SU-DHL-6 (cell line): ENCODE data around the gene BEND3.

Experiments
- H2AFZ ChIP-seq: fragments of 200-600 bp; sonication (generic); 2 replicates; pipeline ENCODE4 v1.6.1; 2014; ENCODE audit warnings: low read depth, mild to moderate bottlenecking, moderate library complexity, mixed read lengths, antibody characterized with exemption, low read length; ENCODE audit not compliant: severe bottlenecking
- H3F3A ChIP-seq: fragments of 200-600 bp; shearing (Covaris generic); 2 replicates; pipeline ENCODE4 v1.6.0; 2016; ENCODE audit warnings: antibody characterized with exemption, mild to moderate bottlenecking; ENCODE audit not compliant: insufficient read depth
- H3K27ac ChIP-seq: fragments of 200-600 bp; sonication (generic); 2 replicates; pipeline ENCODE4 v1.5.1; 2016; ENCODE audit warnings: low read depth, mild to moderate bottlenecking, low read length, moderate library complexity, mixed read lengths
- H3K27me3 ChIP-seq: fragments of 200-600 bp; sonication (generic), shearing (Covaris generic); 2 replicates; pipeline ENCODE4 v1.6.0; 2014; ENCODE audit warnings: mild to moderate bottlenecking, low read length
- H3K36me3 ChIP-seq: fragments of 200-600 bp; sonication (generic); 2 replicates; pipeline ENCODE4 v1.6.1; 2014; ENCODE audit warnings: mild to moderate bottlenecking, low read length, mixed read lengths
- H3K4me2 ChIP-seq: fragments of 300-600, 200-600 bp; shearing (Covaris generic), sonication (generic); 2 replicates; pipeline ENCODE4 v1.6.0; 2014; ENCODE audit warnings: low read length, low read depth, mild to moderate bottlenecking; ENCODE audit not compliant: poor library complexity, severe bottlenecking
- H3K4me3 ChIP-seq: fragments of 200-600 bp; sonication (generic); 2 replicates; pipeline ENCODE4 v1.5.1; 2014; ENCODE audit warnings: antibody characterized with exemption, low read length, mild to moderate bottlenecking, mixed read lengths; ENCODE audit not compliant: insufficient read depth, poor library complexity, severe bottlenecking
- H3K79me2 ChIP-seq: fragments of 200-600 bp; sonication (generic); 2 replicates; pipeline ENCODE4 v1.6.1; 2014; ENCODE audit warnings: mild to moderate bottlenecking, low read length, moderate library complexity; ENCODE audit not compliant: insufficient read depth
- H3K9ac ChIP-seq: fragments of 200-600 bp; sonication (generic); 2 replicates; pipeline ENCODE4 v1.7.0; 2014; ENCODE audit warnings: mild to moderate bottlenecking, low read length
- H3K9me2 ChIP-seq: fragments of 200-600 bp; sonication (generic); replicated peaks from 2 replicates; pipeline ENCODE4 v1.6.1; 2014; ENCODE audit warnings: low read length; ENCODE audit not compliant: insufficient read depth
- H3K9me3 ChIP-seq: fragments of 200-600 bp; sonication (generic); 2 replicates; pipeline ENCODE4 v1.6.1; 2014; ENCODE audit warnings: low read length, mixed read lengths; ENCODE audit not compliant: insufficient read depth
- H4K20me1 ChIP-seq: fragments of 200-600 bp; sonication (generic); 2 replicates; pipeline ENCODE4 v1.6.1; 2014; ENCODE audit warnings: low read depth, mild to moderate bottlenecking, antibody characterized with exemption, low read length, moderate library complexity, mixed read lengths
- CTCF ChIP-seq: fragments of 200-600 bp; sonication (generic); IDR thresholded peaks from one replicate; pipeline ENCODE4 v1.5.1; 2017; ENCODE audit warnings: antibody characterized with exemption, mild to moderate bottlenecking, low read length, moderate library complexity; ENCODE audit not compliant: insufficient read depth, poor library complexity, severe bottlenecking
- EZH2phosphoT487 ChIP-seq: fragments of 200-600 bp; sonication (generic), shearing (Covaris generic); conservative IDR thresholded peaks from 2 replicates; pipeline ENCODE4 v1.6.1; 2018; ENCODE audit warnings: mild to moderate bottlenecking, antibody characterized with exemption, low read length, moderate library complexity, mixed read lengths

Gene BEND3

DNA sequence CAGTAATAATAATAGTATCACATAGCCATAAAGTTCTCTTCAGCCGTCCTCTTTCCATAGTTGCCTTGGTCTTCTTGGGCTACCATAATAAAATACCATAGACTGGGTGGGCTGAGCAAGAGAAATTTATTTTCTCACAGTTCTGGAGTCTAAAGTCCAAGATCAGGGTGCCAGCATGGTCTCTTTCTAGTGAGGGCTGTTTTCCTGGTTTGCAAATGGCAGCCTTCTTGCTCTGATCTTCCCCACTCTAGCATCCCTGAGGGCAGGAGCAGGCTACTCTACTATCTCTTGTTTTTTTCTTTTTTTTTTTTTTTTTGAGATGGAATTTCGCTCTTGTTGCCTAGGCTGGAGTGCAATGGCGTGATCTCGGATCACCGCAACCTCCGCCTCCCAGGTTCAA, 8.2 kb upstream of the BEND3 start:
- TF ChIP-seq CTCF (no peak), EZH2phosphoT487 (no peak)
- Histone ChIP-seq H3F3A (no peaks in the 10 kb centered on the region), H3K79me2 (no peaks in the 10 kb centered on the region), H2AFZ (no peak overlapping the region), H3K27me3 (no peaks in the 10 kb centered on the region), H3K36me3 (no peaks in the 10 kb centered on the region), H3K9me3 (no peaks in the 10 kb centered on the region), H3K9ac (no peak overlapping the region), H3K27ac (no peak overlapping the region), H3K9me2 (no peaks in the 10 kb centered on the region), H3K4me2 (no peak overlapping the region), H4K20me1 (no peaks in the 10 kb centered on the region), H3K4me3 (no peak overlapping the region)

DNA sequence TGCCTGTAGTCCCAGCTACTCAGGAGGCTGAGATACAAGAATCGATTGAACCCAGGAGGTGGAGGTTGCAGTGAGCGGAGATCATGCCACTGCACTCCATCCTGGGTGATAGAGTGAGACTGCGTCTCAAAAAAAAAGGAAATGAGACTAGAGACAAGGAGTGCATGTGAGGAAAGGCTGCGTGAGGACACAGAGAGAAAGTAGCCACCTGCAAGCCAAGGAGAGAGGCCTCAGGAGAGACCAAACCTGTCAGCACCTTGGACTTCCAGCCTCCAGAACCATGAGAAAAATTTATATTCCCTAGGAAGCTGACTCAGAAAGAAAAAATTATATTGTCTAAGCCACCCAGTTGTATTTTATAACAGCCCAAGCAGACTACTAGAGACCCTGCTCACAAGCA, 7.4 kb upstream of the BEND3 start:
- H3K9me3 ChIP-seq = no peaks in the 10 kb centered on the region
- no peak overlapping the region for H3K4me2 ChIP-seq
- no peak overlapping the region for H3K4me3 ChIP-seq
- no peaks in the 10 kb centered on the region for H3K27me3 ChIP-seq
- no peak overlapping the region for H3K27ac ChIP-seq
- no peak for TF ChIP-seq EZH2phosphoT487
- H2AFZ ChIP-seq = no peak overlapping the region
- H4K20me1 ChIP-seq = no peaks in the 10 kb centered on the region
- peaks cover 4% of the 10 kb centered on the region; the same call in 1 of the 2 replicates for H3F3A ChIP-seq
- H3K9me2 ChIP-seq = no peaks in the 10 kb centered on the region
- H3K36me3 ChIP-seq = no peaks in the 10 kb centered on the region
- no peak overlapping the region for H3K9ac ChIP-seq
- H3K79me2 ChIP-seq = no peaks in the 10 kb centered on the region

DNA sequence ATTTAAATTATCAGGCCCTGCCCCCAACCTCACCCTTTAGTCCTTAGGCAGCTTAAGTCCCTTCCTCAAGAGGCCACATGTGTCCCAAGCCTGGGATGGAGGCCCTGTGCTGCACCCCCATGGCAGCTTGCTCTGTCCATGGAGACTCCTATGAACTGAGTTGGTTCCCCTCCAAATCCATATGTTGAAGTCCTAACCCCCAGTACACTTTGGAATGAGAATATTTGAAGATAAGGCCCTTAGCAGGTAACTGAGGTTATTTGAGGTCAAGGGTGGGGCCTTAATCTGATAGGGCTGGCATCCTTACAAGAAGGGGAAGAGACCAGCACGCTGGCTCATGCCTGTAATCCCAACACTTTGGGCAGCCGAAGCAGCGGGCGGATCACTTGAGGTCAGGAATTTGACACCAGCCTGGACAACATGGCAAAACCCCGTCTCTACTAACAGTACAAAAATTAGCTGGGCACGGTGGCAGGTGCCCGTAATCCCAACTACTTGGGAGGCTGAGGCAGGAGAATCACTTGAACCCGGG, 6.7 kb upstream of the BEND3 start:
- no peak overlapping the region for H3K9ac ChIP-seq
- no peaks in the 10 kb centered on the region for H4K20me1 ChIP-seq
- no peak overlapping the region for H3K4me2 ChIP-seq
- H3K9me2 ChIP-seq = no peaks in the 10 kb centered on the region
- peaks cover 12% of the 10 kb centered on the region for H3F3A ChIP-seq
- H3K79me2 ChIP-seq = no peaks in the 10 kb centered on the region
- H3K27ac ChIP-seq = no peak overlapping the region
- no peaks in the 10 kb centered on the region for H3K27me3 ChIP-seq
- TF ChIP-seq EZH2phosphoT487 (no peak), CTCF (no peak)
- H3K36me3 ChIP-seq = no peaks in the 10 kb centered on the region
- H3K4me3 ChIP-seq = no peak overlapping the region
- no peaks in the 10 kb centered on the region for H3K9me3 ChIP-seq
- no peak overlapping the region for H2AFZ ChIP-seq

- no peaks in the 10 kb centered on the region for H3K27me3 ChIP-seq
- TF ChIP-seq CTCF = no peak
- TF ChIP-seq EZH2phosphoT487 = no peak
- no peak overlapping the region for H2AFZ ChIP-seq
- no peaks in the 10 kb centered on the region for H3K79me2 ChIP-seq
- H3K4me3 ChIP-seq = no peak overlapping the region
- H3K4me2 ChIP-seq = no peak overlapping the region
- H3K9me2 ChIP-seq = no peaks in the 10 kb centered on the region
- peaks cover 19% of the 10 kb centered on the region for H3F3A ChIP-seq
- H4K20me1 ChIP-seq = no peaks in the 10 kb centered on the region
- no peaks in the 10 kb centered on the region for H3K36me3 ChIP-seq
- no peak overlapping the region for H3K9ac ChIP-seq
- H3K9me3 ChIP-seq = no peaks in the 10 kb centered on the region
- no peak overlapping the region for H3K27ac ChIP-seq
Observed at GRCh38 chr6:107121266-107121665, 6.0 kb upstream of the BEND3 start.
